GM19372 (cell line): ENCODE results near the gene ZNF281.
"Not testable (repeated sequence)": the region's sequence is repeated elsewhere in the genome, so short reads cannot be mapped to it uniquely, and the experiment has no call there.

ENCODE experiments used
- ATAC-seq: cut with Tn5 transposase; IDR thresholded peaks from one replicate; pipeline ENCODE4 v1.9.1; 2021; ENCODE audit warnings: mild to moderate bottlenecking, low read depth, moderate library complexity; ENCODE audit not compliant: unreplicated experiment

ZNF281 gene

DNA sequence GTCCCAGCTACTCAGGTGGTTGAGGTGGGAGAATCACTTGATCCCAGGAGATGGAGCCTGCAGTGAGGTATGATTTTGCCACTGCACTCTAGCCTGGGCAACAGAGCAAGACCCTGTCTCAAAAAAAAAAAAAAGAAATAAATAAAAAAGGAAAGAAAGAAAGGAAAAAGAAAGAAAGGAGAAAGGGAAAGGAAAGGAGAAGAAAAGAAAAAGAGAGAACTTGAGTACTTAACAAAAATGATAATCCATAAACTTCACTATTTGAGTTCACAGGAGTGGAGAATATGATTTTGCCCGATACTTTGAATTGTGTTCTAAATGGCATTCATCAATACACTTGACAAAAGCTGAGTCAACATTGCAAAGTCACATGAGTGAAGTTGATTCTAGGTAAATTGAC is 23.8 kb upstream of the ZNF281 start:
- no peak for ATAC-seq

DNA sequence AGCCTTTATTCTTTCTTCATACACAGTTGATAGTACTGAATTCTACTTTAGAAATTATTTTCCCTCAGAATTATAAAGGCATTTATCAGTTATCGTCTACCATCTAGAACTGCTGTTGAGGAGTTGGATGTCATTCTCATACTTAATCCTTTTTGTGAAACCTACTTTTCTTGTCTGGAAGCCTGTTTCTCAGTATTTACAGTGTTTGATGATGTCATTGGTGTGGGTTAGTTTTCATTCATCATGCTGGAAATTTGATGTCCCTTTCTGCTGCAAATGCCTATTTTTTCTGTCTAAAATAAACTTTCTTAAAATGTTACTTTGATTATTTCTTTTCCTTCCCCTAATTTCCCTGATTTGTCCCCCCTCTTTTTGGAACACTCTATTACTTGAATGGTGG is 22.8 kb upstream of the ZNF281 start:
- ATAC-seq = no peak

DNA sequence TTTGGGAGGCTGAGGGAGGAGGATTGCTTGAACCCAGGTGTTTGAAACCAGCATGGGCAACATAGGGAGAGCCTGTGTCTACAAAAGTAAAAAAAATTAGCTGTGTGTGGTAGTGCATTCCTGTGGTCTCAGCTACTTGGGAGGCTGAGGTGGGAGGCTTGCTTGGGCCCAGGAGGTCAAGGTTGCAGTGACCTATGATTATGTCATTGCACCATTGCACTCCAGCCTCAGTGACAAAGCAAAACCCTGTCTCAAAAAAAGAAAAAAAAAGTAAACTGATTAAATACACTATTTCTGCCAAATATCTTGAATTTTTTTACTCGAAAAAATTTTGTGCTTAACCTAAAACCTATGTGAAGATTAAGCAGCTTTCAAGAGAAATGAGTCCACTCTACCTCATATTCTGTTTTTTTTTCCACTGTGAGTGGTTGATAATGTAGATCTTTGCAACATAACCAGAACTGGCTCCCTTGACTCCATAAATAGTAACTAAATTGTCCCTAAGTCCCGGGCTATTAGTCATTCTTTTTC is 19.4 kb upstream of the ZNF281 start:
- ATAC-seq = no peak

DNA sequence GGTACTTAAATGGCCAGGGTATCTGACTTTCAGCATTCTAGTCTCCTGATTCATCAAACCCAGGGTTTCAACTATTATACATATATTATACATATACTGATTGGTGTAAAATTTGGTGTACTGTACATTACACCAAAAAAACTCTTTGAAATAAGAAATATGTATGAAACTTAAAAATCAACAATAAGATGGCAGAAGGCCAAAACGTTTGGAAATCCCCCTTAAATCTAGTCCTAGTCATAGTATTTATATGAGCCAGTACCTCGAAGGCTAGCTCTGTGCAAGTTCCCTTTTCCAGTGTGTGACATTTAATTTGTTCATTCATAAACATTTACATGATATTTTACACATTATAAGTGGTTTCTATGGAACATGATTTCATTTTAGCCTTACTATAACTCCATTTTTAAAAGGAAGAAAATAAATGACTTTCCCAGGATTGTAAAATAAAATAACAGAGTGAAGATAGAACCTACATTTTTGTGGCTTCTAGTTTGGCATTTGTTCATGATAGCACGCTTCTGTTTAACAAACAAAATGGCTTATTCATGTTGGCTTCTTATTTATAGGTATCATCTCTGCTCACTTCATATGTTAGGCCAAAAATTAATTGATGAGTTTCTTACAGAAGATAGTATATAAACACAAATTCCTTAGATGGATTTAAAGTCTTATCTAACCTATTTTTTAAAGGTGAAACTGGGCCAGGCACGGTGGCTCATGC is 18.8 kb upstream of the ZNF281 start:
- ATAC-seq = no peak

DNA sequence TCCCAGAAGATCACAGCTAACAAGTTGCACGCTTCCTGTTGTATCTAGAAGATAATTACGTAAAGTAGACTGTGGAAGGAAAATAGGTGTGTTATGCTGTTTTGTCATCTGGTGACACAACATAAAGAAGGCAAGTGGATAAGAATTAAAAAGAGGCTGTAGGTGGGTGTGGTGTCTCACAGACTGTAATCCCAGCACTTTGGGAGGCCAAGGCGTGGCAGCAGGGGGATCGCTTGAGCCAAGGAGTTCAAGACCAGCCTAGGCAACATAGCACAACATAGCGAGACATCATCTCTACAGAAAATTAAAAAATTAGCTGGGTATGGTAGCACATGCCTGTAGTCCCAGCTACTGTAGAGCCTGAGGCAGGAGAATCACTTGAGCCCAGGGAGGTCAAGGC is 17.9 kb upstream of the ZNF281 start:
- ATAC-seq = no peak

DNA sequence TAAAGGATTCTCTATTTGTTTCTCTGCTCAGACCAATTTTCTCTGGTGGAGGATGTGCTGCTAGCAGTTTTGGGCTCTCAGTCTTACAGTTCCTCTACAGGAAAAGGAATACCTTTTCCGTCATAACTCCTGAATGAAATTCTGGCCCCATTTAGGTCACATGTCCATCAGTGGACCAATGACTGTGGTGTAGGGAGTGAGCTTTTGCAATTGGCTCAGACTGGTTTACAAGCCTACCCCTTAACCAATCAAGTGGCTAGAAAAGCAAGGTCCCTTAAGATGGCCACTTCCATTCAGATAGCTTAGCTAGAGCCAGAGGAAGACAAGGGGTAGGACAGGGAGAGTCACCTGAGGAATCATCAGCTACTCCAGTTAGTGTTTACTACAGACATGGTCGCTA is 16.4 kb upstream of the ZNF281 start:
- ATAC-seq = no peak

DNA sequence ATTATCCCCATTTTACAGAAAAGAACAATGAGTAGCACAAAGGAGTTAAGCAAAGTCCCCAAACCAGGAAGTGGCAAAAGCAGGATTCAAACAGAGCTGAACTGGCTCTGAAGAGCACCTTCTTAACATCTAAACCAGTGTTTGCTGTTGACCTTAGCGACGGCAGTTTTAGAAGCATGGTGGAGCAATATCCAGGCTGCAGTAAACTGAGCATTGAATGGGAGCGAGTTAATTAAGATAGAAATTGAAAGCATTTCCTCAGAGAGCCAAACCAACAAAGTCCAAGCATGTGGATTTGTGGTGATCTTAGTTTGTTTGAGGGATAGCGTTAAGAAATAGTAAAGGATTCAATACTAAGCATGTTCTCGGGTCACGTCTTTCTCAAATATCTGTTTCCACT is 13.4 kb upstream of the ZNF281 start:
- no peak for ATAC-seq

DNA sequence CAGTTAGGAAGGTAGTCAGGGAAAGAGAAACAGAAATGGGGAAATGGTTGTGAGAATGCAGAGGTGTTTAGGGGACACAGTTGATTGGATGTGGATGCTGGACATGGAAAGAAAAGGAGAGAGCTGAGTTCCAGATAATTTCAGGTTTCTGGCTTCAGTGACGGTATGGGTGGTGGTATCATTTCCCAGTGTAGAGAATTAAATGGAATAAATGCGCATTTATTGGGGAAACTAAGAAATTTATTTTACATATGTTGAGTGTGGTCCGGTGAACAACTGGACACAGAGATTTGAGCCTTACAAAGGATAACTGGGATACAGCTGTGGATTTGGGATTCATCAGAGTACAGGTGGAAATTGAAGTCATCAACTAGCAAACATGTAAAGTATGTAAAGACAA is 12.4 kb upstream of the ZNF281 start:
- ATAC-seq = no peak

DNA sequence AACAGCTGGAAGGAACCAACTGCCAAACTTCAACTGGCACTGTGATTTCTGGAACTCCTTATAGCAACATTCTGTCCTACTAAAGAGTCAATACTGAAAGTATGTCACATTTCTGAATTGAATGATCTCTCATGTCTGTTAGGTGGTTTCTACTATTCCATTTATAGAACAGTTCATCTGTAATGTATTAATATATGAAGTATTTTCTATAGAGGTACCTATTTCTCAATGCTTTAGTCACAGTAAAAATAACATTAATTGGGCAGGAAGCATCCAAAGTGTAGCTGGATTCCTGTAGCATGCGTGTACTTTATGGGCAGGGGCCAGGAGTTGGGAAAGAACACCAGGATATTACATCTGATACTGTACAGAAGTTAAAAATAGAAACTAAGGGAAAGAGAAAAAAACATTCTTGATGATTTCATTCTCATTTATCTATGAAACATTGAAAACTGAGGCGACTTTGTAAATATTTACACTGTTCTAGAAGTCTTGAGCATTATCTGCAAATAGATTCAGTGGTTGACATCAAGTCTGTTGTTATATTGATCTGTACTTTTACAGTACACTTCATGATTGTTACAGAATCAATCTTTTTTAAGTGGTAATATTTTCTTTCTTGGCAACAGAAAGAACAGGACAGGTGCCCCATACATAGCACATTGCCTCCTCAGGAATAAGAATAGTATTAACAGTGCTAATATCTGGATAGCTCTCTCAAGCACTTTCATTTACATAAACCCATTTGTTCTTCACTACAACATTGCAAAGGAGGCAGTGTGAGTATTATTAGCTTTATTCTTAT is 6.2 kb upstream of the ZNF281 start:
- peak; percentile 85 for ATAC-seq

DNA sequence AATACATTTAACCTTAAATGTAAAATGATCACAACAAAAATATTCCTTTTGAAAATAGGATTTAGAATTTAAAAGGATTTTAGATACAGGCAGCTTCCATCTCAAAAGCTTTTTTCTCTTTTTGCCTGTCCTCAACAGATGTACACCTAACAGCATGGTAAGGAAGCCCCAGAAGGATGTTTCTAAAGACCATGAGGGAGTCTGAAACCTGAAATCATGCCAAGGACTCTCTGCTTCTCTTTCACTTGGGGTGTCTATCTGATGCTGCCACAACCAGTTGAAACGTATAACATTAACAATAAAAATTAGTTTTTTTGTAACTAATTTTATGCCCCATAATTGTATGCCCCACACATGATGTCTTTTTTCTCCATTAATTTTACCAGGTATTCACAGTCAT is 5.4 kb upstream of the ZNF281 start:
- peak; percentile 42 for ATAC-seq

DNA sequence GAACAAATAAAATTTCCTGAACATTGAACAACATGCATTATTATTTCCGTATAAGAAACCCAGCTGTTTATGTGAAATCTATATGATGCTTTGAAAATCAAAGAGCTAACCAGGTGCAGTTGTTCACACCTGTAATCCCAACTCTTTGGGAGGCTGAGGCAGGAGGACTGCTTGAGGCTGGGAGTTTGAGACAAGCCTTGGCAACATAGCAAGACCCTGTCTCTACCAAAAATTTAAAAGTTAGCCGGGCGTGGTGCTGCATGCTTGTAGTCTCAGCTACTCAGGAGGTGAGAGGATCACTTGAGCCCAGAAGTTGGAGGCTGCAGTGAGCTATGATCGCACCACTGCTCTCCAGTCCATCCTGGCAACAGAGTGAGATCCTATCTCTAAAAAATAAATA is 4.8 kb upstream of the ZNF281 start:
- ATAC-seq = no peak

DNA sequence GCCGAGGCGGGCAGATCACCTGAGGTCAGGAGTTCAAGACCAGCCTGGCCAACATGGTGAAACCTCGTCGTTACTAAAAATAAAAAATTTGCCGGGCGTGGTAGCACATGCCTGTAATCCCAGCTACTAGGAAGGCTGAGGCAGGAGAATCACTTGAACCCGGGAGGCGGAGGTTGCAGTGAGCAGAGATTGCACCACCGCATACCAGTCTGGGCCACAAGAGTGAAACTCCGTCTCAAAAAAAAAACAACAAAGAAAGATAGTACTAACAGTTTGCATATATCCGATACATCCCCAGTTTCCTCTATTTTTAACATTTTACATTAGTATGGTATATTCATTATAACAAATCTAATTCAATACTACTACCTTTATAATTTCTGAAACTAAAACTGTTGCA is 3.9 kb upstream of the ZNF281 start:
- not testable (repeated sequence) for ATAC-seq

DNA sequence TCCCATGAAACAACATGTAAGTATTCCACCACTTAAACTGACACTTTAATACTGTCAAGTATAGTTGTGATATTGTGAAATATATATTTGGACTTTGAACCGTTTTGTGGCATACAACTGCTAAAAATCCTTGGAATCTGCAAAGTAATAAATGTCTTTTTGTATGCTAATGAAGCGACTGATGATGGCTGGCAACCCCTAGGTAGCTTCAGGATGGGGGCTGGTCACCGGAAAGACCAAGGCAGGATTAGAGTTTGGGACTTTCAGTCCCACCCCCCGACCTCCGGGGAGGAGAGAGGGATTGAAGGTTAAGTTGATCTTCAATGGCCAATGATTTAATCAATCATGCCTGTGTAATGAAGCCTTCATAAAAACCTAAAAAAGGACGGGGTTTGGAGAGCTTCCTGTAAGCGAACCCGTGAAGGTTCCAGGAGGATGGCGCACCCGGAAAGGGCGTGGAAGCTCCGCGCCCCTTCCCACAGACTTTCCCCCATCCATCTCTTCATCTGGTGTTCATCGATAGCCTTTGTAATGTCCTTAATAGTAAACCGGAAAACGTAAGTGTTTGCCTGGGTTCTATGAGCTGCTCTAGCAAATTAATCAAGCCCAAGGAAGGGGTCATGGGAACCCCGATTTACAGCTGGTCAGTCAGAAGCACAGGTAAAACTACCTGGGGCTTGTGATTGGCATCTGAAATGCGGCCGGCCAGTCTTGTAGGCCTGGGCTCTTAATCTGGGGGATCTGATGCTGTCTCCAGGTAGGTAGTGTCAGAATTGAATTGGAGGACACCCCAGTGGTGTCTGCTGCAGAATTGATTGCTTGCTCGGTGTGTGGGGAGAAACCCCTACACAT is 1.8 kb upstream of the ZNF281 start:
- ATAC-seq = no peak

DNA sequence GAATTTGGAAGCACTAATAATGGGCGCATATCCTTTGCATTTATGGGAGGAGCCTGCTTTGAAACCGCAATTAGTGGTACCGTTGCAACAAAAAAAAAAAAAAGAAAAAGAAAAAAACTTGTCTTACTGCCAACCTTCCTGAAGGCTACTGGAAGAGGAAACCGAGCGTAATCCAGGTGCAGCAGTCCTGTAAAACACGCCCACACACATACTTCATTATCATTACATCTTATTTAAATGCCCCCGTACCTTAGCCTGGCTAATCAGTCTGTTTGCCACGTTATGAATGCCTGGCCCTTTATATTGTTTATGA is 686 bp upstream of the ZNF281 start:
- ATAC-seq = no peak

DNA sequence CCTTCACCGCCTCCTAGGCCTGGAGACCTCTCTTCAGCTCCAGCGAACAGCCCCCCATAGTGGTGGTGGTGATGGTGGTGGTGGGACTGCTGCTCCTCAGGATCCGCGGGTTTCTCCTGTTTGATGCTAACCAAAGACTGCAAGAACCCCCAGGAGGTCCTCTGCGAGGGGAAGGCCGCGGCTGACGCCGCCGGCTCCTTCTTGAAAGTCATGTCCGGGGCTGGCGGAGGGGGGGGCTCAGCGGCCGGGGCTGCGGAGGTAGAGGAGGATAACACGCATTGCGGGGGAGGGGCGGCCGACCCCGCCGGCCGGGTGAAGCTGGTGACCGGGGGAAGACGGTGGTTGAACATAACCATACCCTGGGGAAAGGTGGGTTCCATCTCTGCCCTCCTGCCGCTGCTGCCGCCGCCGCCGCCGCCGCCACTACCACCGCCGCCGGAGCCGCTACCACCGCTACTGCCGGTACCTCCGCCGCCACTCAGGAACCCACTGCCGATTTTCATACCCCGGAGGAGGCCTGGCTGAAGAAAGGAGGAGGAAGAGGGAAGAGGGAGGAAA is 554 bp downstream of the ZNF281 start:
- ATAC-seq = peak; percentile 2

DNA sequence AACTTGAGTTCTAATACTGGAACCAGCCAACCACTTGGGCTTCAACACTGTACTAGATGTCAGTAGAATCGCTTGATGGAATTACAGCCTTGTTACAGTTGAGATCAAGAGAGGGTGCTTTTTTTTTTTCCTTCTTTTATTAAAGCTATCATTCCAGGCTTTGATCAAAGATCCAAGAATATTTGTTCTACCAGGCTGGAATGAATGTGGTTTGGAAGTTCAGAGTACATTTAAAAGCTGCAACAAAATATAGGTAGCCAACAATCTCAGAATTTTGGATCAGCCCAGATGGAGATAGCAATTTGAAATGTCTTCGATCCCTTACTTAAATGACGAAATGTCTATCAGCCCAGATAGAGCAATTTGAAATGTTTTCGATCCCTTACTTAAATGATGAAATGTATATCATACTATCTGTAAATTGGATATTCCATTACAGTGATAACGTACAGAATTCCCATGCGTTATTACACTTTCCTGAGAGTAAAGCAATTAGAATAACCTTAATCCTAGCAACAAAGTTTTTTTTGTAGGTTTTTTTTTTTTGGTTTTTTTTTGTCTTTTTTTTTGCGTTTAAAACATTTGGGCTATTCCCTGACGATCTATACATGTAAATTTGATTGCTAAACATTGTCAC is 3.6 kb downstream of the ZNF281 start:
- ATAC-seq = no peak

DNA sequence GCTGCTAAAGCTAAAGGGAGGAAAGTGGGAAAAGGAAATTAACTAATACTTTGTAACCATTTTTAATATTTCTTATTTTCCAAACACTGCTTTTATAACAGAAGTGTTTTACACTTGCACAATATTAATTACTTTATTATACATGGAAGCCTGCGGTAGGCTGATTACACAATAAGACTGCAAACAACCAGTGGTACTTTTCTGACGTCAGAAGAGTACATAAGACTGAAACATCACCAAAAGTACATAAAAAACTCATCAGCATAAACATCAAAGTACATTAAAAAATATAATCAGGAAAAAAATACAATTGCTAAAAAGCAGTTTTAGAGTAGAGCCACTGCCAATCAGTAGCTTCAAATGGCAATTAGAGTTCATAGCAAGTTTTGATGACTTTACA is 4.6 kb downstream of the ZNF281 start:
- no peak for ATAC-seq

DNA sequence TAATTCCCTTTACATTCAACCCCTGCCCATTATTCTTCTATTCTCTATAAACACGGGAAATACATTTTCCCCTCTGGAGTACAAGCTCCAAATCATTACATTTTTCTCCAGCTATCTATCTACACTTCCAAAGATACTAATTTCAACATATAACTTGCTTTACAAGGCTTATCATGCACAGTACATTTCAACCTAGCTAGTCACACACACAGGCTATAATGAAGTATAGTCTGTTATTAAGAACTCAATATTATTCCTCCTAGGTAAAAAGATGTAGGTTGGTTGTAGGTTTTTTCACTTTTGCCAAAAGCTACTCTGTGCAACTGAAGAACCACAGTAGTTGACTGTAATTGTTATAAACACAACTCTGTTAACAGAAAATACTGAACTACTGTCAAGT is 8.1 kb downstream of the ZNF281 start:
- no peak for ATAC-seq

DNA sequence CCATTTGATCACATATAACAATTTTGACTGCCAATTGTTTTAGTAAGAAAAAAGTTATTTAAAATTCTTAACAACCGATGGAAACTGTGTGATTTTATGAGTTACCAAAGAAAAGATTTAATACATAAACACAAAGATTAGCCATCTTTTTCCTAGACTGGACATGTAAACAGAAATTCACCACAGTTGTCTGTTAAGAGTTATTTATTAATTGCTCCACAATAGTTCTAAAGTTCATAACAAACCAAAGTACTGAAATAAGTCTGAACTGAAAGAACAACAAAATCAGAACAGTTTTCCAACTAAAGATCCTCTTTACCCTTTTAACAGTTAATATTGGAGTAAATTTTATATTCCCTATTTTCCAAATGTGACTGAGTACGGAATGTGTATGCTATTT is 8.6 kb downstream of the ZNF281 start:
- ATAC-seq = no peak

DNA sequence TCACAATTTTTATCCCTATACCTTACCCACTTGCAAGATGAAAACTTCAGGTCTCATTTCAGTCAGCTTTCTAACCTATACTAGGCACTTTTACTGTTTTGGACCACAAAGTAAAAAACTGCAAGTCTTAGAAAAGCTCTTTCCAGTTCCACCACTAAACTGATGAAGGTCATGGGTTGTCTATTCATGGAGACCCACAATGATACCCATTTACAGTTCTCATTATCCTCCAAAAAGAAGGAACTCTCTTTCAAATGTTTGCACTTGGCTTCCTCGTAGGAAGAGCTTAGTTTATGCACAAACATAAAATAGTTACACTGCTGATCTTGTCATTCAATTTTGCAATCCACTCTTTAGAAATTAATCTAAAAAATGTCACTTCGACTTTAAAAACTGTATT is 9.3 kb downstream of the ZNF281 start:
- ATAC-seq = no peak
